GF-D8 (cell line): ENCODE results near the gene IGSF21.

Experiments used
- DNase-seq: peaks from one replicate; lab custom pipeline; 2025; lab: John Stamatoyannopoulos, UW

Gene IGSF21

GRCh38 chr1:18329469-18330253 is 222.1 kb downstream of the IGSF21 start:
- no peak for DNase-seq

- no peak for DNase-seq
Observed at GRCh38 chr1:18332576-18332975, 225.0 kb downstream of the IGSF21 start.

- DNase-seq = no peak
Observed at GRCh38 chr1:18333220-18333619, 225.6 kb downstream of the IGSF21 start.

- DNase-seq = no peak
Observed at GRCh38 chr1:18336801-18337200, 229.2 kb downstream of the IGSF21 start.

- no peak for DNase-seq
Observed at GRCh38 chr1:18337757-18338156, 230.2 kb downstream of the IGSF21 start.

- DNase-seq = no peak
Observed at GRCh38 chr1:18339161-18339560, 231.6 kb downstream of the IGSF21 start.

- DNase-seq = no peak
Observed at GRCh38 chr1:18340158-18340764, 232.7 kb downstream of the IGSF21 start.

- DNase-seq = no peak
Observed at GRCh38 chr1:18340787-18341186, 233.2 kb downstream of the IGSF21 start.

- no peak for DNase-seq
Observed at GRCh38 chr1:18341291-18342069, 233.9 kb downstream of the IGSF21 start.

GRCh38 chr1:18342744-18343143 is 235.1 kb downstream of the IGSF21 start:
- no peak for DNase-seq

- no peak for DNase-seq
Observed at GRCh38 chr1:18343581-18343980, 236.0 kb downstream of the IGSF21 start.

- no peak for DNase-seq
Observed at GRCh38 chr1:18344755-18345154, 237.2 kb downstream of the IGSF21 start.

- DNase-seq = no peak
Observed at GRCh38 chr1:18347559-18347958, 240.0 kb downstream of the IGSF21 start.

- no peak for DNase-seq
Observed at GRCh38 chr1:18348354-18348753, 240.8 kb downstream of the IGSF21 start.

- no peak for DNase-seq
Observed at GRCh38 chr1:18350747-18351146, 243.1 kb downstream of the IGSF21 start.

- no peak for DNase-seq
Observed at GRCh38 chr1:18351735-18352134, 244.1 kb downstream of the IGSF21 start.

- DNase-seq = no peak
Observed at GRCh38 chr1:18352636-18353265, 245.2 kb downstream of the IGSF21 start.

GRCh38 chr1:18353528-18353927 is 245.9 kb downstream of the IGSF21 start:
- no peak for DNase-seq

GRCh38 chr1:18353992-18354391 is 246.4 kb downstream of the IGSF21 start:
- no peak for DNase-seq

GRCh38 chr1:18354612-18355011 is 247.0 kb downstream of the IGSF21 start:
- no peak for DNase-seq

GRCh38 chr1:18357622-18358230 is 250.1 kb downstream of the IGSF21 start:
- no peak for DNase-seq

GRCh38 chr1:18358600-18358999 is 251.0 kb downstream of the IGSF21 start:
- no peak for DNase-seq
